OCI-LY3 (cell line): ENCODE data around the gene SH3BP2.

Experiments
- CTCF ChIP-seq: fragments of 200-600, 300-600 bp; sonication (generic); IDR thresholded peaks from 2 replicates; pipeline ENCODE4 v1.5.1; 2014; ENCODE audit warnings: antibody characterized with exemption, low read length, low read depth
- EZH2phosphoT487 ChIP-seq: fragments of 200-600 bp; shearing (Covaris generic); IDR thresholded peaks from 2 replicates; pipeline ENCODE4 v1.6.1; 2018; ENCODE audit warnings: antibody characterized with exemption, mixed run types, low read depth

- TF ChIP-seq CTCF, result no peak
- no peak for TF ChIP-seq EZH2phosphoT487
Measured at GRCh38 chr4:2839060-2839459, 46.2 kb downstream of the SH3BP2 start.
